Prostate gland (tissue), 2 donors: Measurements from ENCODE around the gene P2RY10.

Experiments
- POLR2A ChIP-seq: fragments of 450-650 bp; IDR thresholded peaks from one replicate; pipeline ENCODE4 v1.6.1; 2016; ENCODE audit warnings: antibody characterized with exemption, mild to moderate bottlenecking
- POLR2AphosphoS5 ChIP-seq: sonication (generic); formaldehyde crosslinking; IDR thresholded peaks from one replicate; pipeline ENCODE4 v1.6.1; 2017; ENCODE audit warnings: antibody characterized with exemption
- TF ChIP-seq, protein P1 (sequence below), 4 experiments: fragments of 200-600 bp in 2 of 4; fragments of 450-650 bp in 2 of 4; sonication (generic) in 2 of 4; IDR thresholded peaks; 1 replicate in 3 of 4; 2 replicates in 1 of 4; pipeline ENCODE4 v1.5.1; 2016 to 2019; ENCODE audit warnings: antibody characterized with exemption in 4 of 4, mild to moderate bottlenecking in 2 of 4, moderate library complexity in 2 of 4

DNA sequence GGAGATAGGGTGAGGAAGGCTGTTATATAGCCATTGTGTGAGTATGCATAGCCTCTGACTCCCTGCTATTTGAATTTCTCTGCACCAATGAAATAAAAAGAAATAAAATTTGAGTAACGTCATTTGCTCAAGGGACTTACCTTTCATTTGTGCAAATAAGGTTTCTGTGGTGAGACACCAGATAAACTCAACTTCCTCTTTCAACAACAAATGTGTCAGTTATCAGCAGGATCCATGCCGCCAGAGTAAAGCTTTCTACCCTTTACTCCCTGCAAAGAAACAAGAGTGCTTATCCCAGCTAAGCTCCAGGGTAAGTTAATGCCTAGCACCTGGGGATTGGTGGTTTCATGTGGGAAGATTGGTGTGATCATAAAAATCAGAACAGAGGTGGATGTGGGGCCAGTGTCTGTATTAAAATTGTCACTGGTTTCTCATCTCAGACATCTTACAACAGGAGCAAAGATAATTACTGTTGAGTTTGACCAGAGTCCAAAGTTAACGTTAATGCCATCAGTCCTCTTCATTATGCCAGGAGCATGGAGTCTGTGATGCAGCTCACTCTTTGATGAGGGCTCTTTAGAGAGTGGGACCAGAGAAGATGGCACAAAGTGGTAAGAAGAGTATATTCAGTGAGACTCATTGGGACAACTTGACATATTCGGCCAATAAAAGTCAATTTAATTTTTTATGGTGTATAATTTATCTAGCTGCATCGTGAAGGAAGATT is at the start of gene P2RY10:
- TF ChIP-seq POLR2A, result no peak
- TF ChIP-seq, protein P1, sequence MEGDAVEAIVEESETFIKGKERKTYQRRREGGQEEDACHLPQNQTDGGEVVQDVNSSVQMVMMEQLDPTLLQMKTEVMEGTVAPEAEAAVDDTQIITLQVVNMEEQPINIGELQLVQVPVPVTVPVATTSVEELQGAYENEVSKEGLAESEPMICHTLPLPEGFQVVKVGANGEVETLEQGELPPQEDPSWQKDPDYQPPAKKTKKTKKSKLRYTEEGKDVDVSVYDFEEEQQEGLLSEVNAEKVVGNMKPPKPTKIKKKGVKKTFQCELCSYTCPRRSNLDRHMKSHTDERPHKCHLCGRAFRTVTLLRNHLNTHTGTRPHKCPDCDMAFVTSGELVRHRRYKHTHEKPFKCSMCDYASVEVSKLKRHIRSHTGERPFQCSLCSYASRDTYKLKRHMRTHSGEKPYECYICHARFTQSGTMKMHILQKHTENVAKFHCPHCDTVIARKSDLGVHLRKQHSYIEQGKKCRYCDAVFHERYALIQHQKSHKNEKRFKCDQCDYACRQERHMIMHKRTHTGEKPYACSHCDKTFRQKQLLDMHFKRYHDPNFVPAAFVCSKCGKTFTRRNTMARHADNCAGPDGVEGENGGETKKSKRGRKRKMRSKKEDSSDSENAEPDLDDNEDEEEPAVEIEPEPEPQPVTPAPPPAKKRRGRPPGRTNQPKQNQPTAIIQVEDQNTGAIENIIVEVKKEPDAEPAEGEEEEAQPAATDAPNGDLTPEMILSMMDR (IDR thresholded peaks at IDR 0.05), result no peak
- TF ChIP-seq POLR2AphosphoS5, result no peak
